ENCODE measurements around the gene SLC9C1. TPM values are rescaled to one million over a fixed set of nuclear protein-coding genes. Genes with fewer than 3 reads are reported as not detected.

SLC9C1 gene
- total and polyA plus RNA-seq, 9 of the 15 experiments (the other 6 are each of a cell fraction or from before 2014, with no cell fraction given) = not detected

DNA sequence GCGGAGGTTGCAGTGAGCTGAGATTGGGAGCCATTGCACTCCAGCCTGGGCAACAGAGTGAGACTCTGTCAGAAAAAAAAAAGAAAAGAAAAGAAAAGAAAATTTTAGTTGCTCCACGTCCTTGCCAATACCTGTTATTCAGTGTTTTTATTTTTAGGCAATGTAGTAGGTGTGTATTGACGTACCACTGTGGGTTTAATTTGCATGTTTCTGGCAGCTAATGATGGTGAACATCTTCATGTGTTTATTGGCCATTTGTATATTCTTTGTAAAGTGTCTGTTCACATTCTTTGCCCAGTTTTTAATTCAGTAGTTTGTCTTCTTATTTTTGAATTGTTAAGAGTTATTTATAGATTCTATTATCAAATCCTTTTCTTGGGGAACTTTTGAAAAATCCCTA lies 122.9 kb downstream of the SLC9C1 start (continued):
- TF ChIP-seq, protein P1, sequence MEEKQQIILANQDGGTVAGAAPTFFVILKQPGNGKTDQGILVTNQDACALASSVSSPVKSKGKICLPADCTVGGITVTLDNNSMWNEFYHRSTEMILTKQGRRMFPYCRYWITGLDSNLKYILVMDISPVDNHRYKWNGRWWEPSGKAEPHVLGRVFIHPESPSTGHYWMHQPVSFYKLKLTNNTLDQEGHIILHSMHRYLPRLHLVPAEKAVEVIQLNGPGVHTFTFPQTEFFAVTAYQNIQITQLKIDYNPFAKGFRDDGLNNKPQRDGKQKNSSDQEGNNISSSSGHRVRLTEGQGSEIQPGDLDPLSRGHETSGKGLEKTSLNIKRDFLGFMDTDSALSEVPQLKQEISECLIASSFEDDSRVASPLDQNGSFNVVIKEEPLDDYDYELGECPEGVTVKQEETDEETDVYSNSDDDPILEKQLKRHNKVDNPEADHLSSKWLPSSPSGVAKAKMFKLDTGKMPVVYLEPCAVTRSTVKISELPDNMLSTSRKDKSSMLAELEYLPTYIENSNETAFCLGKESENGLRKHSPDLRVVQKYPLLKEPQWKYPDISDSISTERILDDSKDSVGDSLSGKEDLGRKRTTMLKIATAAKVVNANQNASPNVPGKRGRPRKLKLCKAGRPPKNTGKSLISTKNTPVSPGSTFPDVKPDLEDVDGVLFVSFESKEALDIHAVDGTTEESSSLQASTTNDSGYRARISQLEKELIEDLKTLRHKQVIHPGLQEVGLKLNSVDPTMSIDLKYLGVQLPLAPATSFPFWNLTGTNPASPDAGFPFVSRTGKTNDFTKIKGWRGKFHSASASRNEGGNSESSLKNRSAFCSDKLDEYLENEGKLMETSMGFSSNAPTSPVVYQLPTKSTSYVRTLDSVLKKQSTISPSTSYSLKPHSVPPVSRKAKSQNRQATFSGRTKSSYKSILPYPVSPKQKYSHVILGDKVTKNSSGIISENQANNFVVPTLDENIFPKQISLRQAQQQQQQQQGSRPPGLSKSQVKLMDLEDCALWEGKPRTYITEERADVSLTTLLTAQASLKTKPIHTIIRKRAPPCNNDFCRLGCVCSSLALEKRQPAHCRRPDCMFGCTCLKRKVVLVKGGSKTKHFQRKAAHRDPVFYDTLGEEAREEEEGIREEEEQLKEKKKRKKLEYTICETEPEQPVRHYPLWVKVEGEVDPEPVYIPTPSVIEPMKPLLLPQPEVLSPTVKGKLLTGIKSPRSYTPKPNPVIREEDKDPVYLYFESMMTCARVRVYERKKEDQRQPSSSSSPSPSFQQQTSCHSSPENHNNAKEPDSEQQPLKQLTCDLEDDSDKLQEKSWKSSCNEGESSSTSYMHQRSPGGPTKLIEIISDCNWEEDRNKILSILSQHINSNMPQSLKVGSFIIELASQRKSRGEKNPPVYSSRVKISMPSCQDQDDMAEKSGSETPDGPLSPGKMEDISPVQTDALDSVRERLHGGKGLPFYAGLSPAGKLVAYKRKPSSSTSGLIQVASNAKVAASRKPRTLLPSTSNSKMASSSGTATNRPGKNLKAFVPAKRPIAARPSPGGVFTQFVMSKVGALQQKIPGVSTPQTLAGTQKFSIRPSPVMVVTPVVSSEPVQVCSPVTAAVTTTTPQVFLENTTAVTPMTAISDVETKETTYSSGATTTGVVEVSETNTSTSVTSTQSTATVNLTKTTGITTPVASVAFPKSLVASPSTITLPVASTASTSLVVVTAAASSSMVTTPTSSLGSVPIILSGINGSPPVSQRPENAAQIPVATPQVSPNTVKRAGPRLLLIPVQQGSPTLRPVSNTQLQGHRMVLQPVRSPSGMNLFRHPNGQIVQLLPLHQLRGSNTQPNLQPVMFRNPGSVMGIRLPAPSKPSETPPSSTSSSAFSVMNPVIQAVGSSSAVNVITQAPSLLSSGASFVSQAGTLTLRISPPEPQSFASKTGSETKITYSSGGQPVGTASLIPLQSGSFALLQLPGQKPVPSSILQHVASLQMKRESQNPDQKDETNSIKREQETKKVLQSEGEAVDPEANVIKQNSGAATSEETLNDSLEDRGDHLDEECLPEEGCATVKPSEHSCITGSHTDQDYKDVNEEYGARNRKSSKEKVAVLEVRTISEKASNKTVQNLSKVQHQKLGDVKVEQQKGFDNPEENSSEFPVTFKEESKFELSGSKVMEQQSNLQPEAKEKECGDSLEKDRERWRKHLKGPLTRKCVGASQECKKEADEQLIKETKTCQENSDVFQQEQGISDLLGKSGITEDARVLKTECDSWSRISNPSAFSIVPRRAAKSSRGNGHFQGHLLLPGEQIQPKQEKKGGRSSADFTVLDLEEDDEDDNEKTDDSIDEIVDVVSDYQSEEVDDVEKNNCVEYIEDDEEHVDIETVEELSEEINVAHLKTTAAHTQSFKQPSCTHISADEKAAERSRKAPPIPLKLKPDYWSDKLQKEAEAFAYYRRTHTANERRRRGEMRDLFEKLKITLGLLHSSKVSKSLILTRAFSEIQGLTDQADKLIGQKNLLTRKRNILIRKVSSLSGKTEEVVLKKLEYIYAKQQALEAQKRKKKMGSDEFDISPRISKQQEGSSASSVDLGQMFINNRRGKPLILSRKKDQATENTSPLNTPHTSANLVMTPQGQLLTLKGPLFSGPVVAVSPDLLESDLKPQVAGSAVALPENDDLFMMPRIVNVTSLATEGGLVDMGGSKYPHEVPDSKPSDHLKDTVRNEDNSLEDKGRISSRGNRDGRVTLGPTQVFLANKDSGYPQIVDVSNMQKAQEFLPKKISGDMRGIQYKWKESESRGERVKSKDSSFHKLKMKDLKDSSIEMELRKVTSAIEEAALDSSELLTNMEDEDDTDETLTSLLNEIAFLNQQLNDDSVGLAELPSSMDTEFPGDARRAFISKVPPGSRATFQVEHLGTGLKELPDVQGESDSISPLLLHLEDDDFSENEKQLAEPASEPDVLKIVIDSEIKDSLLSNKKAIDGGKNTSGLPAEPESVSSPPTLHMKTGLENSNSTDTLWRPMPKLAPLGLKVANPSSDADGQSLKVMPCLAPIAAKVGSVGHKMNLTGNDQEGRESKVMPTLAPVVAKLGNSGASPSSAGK (IDR thresholded peaks at IDR 0.05) = no peak
- TF ChIP-seq SP1 (CRISPR knock-in tag; IDR thresholded peaks at IDR 0.05) (no peak), CBX3 (IDR thresholded peaks at IDR 0.05; ENCODE audit: borderline replicate concordance in 1 of 2, low read length in 2 of 2) (no peak), ETV5 (CRISPR knock-in tag; IDR thresholded peaks at IDR 0.05; ENCODE audit: low read depth) (no peak), TAL1 (IDR thresholded peaks at IDR 0.05) (no peak)
